Uterus (tissue), 2 donors: ENCODE measurements around the gene MAP3K15.

Experiments used
- CTCF ChIP-seq, 4 experiments: fragments of 200-600 bp in 2 of 4; fragments of 450-650 bp in 2 of 4; sonication (generic) in 2 of 4; IDR thresholded peaks; one replicate each; pipeline ENCODE4 v1.5.1; 2016 to 2019; ENCODE audit warnings: antibody characterized with exemption in 4 of 4, mild to moderate bottlenecking in 2 of 4, moderate library complexity in 1 of 4
- POLR2A ChIP-seq, 2 donors: fragments of 450-650 bp; IDR thresholded peaks; one replicate each; pipeline ENCODE4 v1.6.1; 2016; ENCODE audit warnings: antibody characterized with exemption in 2 of 2, mild to moderate bottlenecking in 1 of 2, moderate library complexity in 1 of 2

GRCh38 chrX:19549838-19550237 is 34.5 kb upstream of the MAP3K15 start:
- TF ChIP-seq CTCF (IDR thresholded peaks at IDR 0.05) (no peak), POLR2A (IDR thresholded peaks at IDR 0.05) (no peak)
